Ovary (tissue), 3 donors: ENCODE measurements around the gene RGS7.

Source experiments
- EP300 ChIP-seq: sonication (generic); formaldehyde crosslinking; IDR thresholded peaks from one replicate; pipeline ENCODE4 v1.6.1; 2017; ENCODE audit warnings: antibody characterized with exemption
- POLR2A ChIP-seq: fragments of 450-650 bp; IDR thresholded peaks from one replicate; pipeline ENCODE4 v1.6.1; 2017; ENCODE audit warnings: antibody characterized with exemption, mild to moderate bottlenecking, moderate library complexity
- TF ChIP-seq, protein P1 (sequence below), 3 donors: fragments of 450-650 bp in 2 of 3; fragments of 200-600 bp in 1 of 3; IDR thresholded peaks; one replicate each; pipeline versions ENCODE4 v1.5.1 to v1.8.0; 2016 to 2022; ENCODE audit warnings: antibody characterized with exemption in 3 of 3, mild to moderate bottlenecking in 1 of 3
- donor health status: DM: no; HTN: no; CAD: no.

DNA sequence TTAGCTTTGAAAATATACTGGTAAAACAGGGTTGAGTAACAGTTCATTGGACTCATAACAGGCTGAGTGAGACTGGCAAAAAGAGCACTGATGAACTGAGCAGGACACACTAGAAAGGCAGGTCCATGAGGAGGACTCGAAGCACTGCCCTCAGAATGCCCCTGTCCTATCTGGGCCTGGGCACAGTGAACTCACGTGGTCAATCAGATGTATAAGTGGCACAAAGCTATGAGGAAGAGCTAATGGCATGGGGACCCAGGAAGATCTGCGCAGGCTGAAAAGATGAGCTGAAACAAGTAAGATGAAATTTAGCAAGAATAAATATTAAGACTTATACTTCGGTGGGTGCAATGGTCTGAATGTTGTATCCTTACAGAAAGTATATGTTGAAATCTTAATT is 9.2 kb upstream of the RGS7 start:
- TF ChIP-seq POLR2A = no peak
- TF ChIP-seq, protein P1, sequence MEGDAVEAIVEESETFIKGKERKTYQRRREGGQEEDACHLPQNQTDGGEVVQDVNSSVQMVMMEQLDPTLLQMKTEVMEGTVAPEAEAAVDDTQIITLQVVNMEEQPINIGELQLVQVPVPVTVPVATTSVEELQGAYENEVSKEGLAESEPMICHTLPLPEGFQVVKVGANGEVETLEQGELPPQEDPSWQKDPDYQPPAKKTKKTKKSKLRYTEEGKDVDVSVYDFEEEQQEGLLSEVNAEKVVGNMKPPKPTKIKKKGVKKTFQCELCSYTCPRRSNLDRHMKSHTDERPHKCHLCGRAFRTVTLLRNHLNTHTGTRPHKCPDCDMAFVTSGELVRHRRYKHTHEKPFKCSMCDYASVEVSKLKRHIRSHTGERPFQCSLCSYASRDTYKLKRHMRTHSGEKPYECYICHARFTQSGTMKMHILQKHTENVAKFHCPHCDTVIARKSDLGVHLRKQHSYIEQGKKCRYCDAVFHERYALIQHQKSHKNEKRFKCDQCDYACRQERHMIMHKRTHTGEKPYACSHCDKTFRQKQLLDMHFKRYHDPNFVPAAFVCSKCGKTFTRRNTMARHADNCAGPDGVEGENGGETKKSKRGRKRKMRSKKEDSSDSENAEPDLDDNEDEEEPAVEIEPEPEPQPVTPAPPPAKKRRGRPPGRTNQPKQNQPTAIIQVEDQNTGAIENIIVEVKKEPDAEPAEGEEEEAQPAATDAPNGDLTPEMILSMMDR (IDR thresholded peaks at IDR 0.05) = no peak
- no peak for TF ChIP-seq EP300
